NCI-H2029 (cell line): ENCODE data around the gene EFNA2.
A peak's percentile ranks its signal among the peaks of the same experiment; 100 is the strongest.
"Not testable (repeated sequence)": the region's sequence is repeated elsewhere in the genome, so short reads cannot be mapped to it uniquely, and the experiment has no call there.

Source experiments
- DNase-seq: peaks from one replicate; lab custom pipeline; 2025; lab: John Stamatoyannopoulos, UW

EFNA2 gene

DNA sequence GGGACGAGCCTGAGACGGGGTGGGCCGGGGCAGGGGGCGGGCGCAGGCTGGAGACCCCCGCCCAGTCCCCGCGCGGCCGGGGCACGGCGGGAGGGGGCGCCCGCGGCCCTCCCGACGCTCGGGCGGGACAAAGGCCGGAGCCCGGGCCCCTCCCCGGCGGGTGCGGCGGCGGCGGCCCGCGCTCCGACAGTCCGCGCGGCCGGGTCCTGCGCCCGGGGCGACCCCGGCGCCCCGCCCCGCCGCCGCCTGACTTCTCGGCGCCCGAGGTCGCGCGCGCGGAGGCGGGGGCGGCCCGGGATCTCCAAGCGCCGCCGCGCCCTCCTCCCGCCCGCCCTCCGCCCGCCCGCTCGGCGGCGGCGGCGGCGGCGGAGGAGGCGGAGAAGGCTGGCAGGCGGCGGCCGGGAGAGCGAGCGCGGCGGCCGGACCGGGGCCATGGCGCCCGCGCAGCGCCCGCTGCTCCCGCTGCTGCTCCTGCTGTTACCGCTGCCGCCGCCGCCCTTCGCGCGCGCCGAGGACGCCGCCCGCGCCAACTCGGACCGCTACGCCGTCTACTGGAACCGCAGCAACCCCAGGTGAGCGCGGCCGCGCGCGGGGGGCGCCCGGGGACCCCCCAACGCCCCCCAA is at the start of gene EFNA2:
Gene EFNA2 (plus strand): TSS at position 137 of the 624 bp plus-strand sequence. CDS start 296 bp downstream, at position 433.
- no peak for DNase-seq

DNA sequence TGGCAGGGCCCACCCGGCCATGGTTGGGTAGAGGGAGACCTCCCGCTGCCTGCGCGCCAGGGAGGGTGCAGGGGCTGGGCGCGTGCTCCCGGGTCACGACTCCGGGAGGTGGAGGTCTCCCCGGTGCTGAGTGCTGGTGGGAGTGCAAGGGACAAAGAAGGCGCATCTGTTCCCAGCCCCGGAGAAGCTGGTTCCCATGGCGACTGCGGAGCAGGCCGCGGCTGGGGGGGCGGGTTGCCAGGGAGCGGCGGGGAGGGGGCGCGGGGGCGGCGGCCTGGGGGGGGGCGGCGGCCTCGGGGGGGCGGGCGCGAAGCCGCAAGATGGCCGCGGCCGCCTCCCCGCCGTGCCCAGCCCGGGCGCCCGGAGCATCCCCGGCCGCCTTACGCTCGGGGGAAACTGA is 49.1 kb upstream of the EFNA2 start:
- DNase-seq: no peak

DNA sequence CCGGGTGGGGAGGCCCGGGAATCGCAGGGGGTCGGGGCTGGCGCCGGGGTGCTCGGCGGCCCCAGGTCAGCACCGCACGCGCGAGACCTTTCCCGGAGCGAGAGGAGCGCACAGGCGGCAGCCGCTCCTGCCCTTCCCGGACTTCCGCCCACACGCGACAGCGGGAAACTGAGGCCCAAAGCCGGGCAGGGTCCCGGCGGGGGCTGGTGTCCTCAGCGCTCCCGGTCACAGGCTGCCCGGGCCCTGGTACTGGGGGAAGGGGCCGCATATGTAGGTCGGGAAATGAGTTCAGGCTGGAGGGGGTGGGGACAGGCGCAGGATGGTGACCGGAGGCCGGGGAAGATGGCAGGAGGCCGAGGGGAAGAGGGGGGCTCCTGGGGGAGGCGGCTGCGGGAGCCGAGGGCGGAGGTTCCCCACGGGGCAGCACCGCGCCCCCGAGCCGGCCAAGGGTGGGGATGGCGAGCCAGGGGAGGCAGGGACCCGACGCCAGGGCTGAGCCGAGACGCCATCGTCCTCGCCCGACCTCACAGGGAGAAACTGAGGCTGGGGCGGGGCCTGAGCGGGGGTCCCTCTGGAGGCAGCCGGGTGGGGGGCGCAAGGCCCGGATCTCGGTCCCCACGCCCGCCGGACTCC is 48.5 kb upstream of the EFNA2 start:
- DNase-seq: no peak

DNA sequence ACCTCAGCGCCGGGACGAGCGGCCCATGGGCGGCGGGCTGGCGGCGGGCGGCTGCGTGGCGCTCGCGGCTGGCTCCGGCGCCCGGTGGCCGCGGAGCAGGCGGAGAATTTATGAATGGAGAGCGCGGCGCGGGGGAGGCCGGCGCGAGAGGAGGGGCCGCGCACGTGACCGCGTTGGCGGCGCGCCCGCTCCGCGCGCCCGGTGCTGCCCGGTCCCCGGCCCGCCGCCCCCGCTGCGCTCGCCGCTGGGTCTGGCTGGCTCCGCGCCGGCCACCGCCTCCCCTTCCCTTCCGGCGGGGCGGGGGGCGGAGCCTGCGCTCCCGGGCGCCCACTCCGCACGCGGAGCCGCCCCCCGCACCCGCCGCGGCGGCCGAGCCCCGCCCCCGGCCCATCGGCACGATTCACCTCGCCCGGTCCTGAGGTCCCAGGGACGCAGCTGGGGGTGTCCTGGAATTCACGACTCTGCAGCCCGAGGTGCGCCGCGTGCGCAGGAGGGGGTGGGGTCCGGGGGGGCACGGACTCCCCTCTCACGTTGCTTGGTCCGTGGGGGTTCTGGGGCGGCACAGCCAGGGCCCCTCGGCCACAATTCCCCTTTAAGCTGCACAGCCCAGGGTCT is 47.8 kb upstream of the EFNA2 start, which contains the start of gene CBARP:
Gene CBARP (minus strand): TSS at position 252 of the 615 bp plus-strand sequence. CDS start 1,905 bp downstream, outside the sequence.
- peak; percentile 25 for DNase-seq

DNA sequence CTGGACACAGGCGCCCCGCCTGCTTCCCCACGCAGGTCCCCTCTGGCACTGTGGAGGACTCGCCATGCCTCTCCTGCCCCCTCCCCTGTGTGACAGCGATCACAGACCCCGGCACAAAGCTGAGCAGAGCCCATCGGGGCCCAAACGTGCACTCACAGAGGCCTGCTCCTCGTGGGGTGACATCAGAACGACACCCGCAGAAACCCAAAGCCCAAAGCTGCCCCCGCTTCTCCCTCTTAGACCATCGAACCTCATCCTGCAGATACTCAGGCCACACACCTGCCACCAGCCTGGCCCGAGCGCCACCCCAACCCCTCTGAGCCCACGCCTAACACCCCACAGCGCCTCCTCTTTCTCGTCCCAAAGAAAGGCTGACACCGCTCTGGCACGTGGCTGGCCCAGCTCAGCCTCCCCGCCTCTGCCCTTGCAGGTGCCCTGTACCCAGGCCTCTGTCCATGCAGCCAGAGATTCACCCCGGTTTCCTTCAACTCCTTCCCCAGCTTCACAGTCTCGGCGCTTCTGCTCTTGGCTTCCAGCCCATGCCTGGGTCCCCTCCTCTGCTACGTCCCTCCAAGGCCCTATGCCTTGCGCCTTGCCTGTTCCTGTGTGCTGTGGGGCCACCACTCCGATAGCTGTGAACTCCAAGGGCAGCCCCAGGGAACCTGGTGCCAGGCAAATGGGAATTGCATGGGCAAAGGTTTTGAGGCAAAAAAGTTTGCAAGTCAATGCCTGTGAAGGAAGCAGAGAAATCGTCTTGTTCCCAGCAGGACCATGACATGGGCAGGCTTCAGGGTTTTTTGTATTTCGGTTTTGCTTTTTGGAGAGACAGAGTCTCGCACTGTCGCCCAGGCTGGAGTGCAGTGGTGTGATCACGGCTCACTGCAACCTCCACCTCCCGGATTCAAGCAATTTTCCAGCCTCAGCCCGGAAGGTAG is 47.0 kb upstream of the EFNA2 start:
- DNase-seq: no peak

DNA sequence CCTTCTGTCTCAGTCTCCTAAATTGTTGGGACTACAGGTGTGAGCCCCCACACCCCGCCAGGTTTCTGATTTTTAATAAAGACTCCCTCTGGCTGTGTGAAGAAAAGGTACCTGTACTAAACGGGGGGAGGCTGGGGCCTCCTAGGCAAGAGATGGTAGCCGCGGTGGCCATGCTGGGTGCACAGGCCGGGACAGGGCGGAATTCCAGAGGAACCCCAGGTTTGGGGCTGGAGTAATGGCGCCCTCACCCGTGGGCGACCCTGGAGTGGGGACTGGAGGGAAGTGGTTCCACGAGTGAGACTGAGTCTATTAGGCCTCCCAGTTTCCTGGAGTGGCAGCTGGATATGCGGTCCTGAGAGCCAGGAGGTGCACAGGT is 46.3 kb upstream of the EFNA2 start:
- no peak for DNase-seq

DNA sequence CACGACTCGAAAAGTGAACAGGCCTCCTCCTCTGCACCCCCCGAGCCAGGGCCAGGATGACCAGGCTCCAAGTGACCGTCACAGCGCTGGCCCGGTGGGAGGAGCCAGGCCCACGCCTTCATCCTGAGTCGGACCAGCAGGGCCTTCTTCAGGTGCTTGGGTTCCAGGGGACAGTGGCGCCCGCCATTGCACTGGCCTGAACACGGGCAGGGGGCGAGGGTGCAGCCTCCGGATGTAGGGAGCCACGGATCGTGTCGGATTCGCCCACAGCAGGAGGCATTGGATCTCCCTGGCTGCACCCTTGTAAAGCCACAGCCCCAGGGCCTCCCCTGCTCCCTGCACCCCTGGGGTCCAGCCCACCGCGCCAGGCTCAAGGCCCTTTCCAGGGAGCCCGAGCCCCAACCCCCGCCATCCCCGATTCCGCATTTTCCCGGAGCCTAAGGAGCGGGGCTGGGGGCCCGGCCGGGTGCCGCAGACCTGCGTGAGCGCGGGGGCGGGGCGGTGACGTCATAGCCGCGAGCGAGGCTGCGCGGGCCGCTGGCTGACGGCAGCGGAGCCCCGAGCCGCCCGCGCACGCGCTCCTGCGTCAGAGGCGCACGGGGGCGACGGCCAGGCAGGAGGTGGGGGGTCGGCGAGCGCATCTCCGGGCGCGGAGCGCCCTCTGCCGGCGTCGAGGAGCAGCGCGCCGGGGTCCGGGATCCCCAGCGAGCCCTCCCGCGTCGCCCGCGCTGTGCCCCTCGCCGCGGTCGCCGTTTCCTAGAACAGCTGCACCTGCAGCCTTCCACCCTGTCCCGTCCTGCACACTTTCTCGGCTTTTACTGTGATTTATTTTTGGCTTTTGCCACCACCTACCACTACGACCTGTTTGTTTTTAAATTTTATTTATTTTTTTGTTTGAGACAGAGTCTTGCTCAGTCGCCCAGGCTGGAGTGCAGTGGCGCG is 45.6 kb upstream of the EFNA2 start:
- DNase-seq: peak; percentile 79

DNA sequence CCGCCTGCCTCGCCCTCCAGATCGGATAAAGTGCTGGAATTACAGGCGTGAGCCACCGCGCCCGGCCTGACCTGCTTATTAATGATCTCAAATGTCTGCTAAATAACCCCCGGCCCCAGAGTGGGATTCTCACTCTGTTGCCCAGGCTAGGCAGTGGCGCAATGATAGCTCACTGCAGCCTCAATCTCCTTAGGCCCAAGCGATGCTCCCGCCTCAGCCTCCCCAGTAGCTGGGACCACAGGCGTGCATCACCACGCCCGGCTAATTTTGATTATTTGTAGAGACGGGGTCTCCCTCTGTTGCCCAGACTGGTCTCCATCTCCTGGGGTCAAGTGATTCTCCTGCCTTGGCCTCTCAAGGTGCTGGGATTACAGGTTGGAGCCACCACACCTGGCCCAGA is 44.7 kb upstream of the EFNA2 start:
- no peak for DNase-seq

DNA sequence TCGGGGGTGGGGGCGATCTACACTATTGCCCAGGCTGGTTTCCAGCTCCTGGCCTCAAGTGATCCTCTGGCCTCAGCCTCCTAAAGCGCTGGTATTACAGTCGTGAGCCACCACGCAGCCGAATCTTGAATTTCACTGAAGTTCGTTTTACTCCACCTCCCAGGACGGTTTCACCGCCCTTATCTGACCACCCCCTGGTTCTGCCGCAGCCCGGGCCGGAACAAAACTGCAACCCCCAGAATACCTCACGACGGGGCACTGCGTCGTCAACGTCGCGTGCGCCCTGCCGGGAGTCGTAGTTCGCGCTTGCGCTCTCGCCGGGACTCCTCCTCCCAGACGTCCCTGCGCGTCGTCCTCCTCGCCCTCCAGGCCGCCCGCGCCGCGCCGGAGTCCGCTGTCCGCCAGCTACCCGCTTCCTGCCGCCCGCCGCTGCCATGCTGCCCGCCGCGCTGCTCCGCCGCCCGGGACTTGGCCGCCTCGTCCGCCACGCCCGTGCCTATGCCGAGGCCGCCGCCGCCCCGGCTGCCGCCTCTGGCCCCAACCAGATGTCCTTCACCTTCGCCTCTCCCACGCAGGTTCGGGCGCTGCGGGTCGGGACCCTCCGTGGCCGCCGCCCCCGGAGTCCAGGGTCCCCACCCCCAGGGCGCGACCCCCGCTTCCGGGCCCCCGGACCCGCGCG is 44.1 kb upstream of the EFNA2 start, which contains the start of gene ATP5F1D:
Gene ATP5F1D (plus strand): TSS at position 335 of the 679 bp plus-strand sequence. CDS start 100 bp downstream, at position 435.
- peak; percentile 93 for DNase-seq

DNA sequence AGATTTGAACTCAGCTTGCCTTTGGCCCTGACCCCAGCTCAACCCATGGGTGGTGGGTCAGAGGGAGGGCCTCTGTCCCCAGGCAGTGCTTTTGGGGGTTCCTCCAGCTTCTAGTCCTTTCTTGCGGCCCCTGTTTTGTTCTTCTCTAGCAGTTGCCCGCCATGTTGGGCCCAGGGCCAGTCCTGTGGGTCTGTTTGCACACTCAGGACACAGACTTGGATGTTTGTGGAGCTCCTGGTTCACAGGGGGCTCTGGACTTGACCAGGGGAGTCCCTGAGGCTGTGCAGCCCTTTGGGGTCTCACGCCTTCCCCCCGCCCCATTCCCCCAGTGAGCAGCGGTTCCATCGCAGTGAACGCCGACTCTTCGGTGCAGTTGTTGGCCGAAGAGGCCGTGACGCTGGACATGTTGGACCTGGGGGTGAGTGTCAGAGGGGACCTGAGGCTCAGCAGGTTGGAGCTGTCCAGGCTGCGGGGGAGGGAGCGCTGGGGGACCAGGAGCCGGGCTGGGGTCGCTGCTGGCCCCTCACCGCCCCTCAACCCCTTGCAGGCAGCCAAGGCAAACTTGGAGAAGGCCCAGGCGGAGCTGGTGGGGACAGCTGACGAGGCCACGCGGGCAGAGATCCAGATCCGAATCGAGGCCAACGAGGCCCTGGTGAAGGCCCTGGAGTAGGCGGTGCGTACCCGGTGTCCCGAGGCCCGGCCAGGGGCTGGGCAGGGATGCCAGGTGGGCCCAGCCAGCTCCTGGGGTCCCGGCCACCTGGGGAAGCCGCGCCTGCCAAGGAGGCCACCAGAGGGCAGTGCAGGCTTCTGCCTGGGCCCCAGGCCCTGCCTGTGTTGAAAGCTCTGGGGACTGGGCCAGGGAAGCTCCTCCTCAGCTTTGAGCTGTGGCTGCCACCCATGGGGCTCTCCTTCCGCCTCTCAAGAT is 41.6 kb upstream of the EFNA2 start:
- DNase-seq: peak; percentile 77

DNA sequence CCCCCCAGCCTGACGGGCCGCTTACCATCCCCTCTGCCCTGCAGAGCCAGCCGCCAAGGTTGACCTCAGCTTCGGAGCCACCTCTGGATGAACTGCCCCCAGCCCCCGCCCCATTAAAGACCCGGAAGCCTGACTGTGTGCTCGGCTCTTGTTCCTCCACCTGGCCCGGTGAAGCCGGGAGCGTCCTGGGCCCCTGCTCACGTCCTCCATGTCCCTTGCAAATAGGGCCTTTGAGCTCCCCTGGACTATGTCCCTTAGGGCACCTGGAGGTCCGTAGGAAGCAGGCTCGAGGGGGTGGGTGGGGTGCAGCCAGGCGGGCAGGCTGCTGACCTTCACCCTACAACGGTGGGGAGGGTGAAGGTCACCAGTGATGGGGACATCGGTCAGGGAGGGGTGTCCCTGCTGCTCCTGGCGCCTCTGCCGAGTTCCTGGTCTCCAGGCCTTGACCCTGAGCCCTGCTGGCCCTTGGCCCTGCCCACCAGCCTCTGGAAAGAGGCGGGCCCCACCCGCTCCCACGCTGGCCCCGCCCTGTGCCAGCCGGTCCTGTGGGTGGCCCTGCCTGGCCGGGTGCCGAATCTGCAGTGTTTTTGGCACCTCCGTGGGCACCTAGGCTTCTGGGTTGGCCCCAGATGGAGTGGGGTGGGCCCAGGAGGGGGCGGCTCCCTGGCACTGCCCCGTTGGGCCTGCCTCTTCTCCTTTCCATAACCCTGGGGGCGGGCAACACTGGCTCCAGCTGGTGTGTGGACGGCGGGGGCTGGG is 40.8 kb upstream of the EFNA2 start:
- DNase-seq: no peak

DNA sequence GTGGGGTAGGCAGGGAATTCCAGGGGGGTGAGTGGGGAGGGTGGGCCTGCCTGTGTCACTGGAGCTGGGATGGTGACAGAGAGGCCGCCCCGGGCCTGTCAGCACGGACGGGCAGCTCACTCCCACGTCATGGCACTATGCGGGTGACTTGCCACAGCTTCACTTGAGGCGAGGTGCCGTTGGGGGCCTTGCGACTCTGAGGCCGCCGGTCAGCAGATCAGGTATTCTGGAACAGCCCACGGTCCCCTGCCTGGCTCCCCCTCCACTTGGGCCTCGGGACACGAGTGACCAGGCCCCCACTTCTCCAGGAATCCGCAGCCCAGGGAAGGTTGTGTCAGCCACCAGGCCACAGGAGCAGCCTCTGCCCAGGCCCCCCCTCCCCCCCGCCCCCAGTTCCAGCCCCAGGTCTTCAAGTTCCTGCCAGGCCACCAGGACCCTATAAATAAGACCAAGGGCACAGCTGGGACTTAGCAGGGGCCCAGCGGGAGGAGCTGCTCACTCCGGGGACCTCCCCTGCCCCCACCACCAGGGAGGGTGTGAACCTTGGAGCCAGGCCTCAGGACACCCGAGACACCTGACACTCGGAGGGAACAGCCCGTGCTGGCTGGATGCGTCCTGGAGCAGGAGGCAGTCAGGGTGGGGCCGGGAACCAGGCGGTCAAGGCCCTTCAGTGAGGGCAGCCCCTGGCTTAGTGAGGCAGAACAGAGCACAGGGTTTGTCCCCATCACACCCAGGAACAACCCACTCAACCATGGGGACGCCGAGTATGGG is 40.0 kb upstream of the EFNA2 start:
- no peak for DNase-seq

DNA sequence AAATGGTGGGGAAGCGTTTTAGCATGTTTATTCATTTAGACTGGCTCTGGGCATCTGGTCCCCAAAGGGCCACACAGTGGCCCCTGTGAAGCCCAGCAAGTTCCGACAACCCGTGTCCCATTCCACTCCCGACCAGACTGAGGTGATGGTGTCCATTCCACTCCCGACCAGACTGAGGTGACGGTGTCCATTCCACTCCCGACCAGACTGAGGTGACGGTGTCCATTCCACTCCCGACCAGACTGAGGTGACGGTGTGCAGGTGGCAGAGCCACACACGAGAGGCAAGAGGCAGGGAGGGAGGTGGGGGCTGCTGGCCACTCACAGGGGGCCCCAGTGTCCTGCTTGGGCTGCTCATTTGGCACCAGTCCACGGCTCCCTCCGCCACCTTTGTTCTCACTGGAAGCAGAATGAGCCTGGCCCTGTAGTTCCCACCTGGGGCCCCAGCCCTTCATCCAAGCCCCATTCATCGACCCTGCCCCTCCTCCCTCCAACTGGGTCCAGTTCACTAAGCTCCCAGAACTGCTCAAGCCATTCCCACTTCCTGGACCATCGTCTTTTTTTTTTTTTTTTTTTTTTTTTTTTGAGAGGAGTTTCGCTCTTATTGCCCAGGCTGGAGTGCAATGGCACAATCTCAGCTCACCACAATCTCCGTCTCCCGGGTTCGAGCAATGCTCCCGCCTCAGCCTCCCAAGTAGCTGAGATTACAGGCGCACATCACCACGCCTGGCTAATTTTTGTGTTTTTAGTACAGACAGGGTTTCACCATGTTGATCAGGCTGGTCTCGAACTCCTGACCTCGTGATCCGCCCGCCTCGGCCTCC is 39.2 kb upstream of the EFNA2 start:
- not testable (repeated sequence) for DNase-seq

DNA sequence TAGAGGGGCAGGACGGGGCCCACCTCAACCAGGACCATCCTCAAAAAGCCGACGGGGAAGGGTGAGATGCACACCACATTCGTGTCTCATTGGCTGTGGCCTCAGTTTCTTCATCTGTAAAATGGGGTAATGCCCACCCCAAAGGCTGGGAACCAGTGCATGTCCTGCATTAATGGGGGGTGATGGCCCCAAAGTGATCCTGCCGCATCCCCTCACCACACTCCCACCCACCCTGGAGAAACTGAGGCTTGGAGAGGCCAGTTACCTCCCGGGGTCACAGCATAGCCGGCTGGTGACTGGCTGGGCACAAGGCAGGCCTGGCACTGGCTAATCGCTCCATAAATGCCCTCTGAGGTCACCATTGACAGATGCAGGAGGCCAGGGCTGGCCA is 37.9 kb upstream of the EFNA2 start:
- no peak for DNase-seq

DNA sequence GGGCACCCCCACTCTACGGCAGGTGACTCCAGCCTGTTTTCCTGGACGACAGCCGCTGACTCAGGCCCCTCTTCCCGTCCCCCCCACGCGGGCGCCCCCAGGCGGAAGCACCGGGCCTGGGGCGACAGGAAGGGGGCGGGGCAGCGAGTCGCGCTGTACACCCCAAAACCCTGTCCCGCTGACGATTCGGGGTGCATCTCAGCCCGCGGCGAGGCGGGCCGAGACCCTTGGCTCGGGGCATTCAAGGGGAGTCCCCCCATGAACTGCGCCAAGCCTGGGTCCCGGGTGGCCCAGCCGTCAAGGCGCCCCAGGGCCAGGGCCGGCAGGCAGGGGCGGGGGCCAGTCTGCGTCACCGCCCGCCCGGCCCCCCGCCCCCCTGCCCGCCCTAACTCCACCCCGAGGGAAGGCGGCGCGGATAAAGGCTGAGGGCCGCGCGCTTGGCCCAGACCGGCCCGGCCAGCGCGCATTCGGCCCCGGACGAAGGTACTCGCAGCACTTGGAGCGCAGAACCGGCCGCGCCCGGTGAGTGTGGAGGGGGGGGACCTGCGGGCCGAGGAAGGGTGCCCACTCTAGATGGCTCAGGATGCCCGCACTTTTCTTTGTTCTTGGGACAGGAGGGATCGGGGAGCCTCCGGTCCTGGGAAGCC is 37.4 kb upstream of the EFNA2 start, which contains the start of gene MIDN:
Gene MIDN (plus strand): TSS at position 445 of the 647 bp plus-strand sequence. CDS start 1,714 bp downstream, outside the sequence.
- peak; percentile 28 for DNase-seq

DNA sequence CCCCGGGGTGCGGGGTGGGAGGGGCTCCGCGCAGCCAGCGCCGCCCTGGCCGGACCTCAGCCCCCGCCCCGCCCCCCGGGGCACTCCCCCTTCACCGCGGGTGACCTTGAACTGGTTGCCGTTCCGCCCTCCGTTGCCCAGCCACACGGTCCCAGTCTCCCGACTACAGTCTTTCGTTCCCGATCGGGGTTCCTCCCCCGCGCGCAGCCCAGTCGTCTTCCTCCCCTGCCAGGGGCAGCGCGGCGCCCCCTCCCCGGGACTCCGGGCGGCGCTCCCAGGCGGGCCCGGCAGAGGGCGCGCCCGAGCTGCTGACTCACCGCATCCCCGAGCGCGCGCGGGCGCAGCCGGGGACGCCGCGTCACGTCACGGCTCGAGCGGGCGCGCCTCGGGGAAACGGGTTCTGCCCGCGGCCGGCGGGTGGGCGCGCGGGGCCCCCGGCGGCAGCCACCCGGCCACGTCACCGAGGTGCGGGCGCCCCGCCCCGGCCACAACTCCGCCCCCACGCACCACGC is 36.8 kb upstream of the EFNA2 start:
- DNase-seq: peak; percentile 71
